ENCODE data around the gene ZNF75A. TPM values are rescaled to one million over a fixed set of nuclear protein-coding genes. Genes with fewer than 3 reads are reported as not detected.

Gene ZNF75A
- total and polyA plus RNA-seq, 9 of the 15 experiments (the other 6 are each of a cell fraction or from before 2014, with no cell fraction given): 7.2 to 24.5 (median 17.1) TPM

- TF ChIP-seq, protein P1, sequence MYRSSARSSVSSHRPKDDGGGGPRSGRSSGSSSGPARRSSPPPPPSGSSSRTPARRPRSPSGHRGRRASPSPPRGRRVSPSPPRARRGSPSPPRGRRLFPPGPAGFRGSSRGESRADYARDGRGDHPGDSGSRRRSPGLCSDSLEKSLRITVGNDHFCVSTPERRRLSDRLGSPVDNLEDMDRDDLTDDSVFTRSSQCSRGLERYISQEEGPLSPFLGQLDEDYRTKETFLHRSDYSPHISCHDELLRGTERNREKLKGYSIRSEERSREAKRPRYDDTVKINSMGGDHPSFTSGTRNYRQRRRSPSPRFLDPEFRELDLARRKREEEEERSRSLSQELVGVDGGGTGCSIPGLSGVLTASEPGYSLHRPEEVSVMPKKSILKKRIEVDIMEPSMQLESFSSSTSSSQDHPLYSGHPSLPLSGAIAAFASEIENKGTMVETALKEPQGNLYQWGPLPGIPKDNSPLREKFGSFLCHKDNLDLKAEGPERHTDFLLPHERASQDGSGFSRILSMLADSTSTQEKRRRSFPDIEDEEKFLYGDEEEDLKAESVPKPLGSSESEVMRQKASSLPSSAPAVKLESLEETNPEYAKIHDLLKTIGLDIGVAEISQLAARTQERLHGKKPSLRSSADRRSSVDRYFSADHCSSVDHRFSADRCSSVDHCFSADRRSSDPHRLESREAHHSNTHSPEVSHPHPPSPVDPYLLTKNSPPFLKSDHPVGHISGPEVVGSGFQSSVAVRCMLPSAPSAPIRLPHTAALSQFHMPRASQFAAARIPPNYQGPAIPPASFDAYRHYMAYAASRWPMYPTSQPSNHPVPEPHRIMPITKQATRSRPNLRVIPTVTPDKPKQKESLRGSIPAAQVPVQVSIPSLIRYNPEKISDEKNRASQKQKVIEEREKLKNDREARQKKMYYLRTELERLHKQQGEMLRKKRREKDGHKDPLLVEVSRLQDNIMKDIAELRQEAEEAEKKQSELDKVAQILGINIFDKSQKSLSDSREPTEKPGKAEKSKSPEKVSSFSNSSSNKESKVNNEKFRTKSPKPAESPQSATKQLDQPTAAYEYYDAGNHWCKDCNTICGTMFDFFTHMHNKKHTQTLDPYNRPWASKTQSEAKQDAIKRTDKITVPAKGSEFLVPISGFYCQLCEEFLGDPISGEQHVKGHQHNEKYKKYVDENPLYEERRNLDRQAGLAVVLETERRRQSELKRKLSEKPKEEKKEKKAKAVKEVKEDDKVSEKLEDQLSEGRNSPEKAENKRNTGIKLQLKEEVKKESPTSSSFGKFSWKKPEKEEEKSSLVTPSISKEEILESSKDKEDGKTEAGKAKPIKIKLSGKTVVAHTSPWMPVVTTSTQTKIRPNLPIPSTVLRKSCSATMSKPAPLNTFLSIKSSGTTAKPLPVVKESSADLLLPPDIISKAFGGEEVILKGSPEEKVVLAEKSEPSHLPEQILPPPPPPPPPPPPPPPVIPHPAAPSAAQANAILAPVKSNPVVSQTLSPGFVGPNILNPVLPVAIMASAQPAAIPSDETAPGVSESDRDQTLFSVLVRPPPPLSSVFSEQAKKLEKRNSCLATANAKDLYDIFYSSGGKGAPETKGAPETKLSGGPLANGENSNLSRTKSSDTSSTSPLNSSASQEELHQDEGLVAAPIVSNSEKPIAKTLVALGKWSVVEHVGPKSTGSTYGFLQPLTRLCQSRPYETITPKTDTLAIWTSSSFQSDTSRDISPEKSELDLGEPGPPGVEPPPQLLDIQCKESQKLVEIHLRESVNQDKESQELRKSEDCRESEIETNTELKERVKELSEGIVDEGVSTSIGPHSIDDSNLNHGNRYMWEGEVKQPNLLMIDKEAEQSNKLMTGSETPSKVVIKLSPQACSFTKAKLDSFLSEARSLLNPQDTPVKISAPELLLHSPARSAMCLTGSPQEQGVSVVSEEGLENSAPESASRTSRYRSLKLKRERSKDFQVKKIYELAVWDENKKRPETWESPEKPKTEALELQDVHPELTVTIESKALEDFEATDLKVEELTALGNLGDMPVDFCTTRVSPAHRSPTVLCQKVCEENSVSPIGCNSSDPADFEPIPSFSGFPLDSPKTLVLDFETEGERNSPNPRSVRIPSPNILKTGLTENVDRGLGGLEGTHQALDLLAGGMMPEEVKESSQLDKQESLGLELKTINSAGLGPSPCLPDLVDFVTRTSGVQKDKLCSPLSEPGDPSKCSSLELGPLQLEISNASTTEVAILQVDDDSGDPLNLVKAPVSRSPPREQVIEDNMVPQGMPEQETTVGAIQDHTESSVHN (IDR thresholded peaks at IDR 0.05; ENCODE audit: borderline replicate concordance in 1 of 2, low read depth in 1 of 2): peak; percentile 42 to 80; a peak in 1 of 4 replicates
- TF ChIP-seq TBL1XR1 (IDR thresholded peaks at IDR 0.05; ENCODE audit: low read length in 2 of 2) (peak in 1 of 2 experiments; percentile 97; a peak in 2 of 4 replicates), MAFK (IDR thresholded peaks at IDR 0.05; ENCODE audit: low read length) (no peak), SRF (CRISPR knock-in tag; IDR thresholded peaks at IDR 0.05) (0 out of 4 replicates have a peak, but pooled peaks of 1 of the 2 experiments have one; percentile 48), HNRNPUL1 (IDR thresholded peaks at IDR 0.05; ENCODE audit: low read length) (no peak), CBX3 (IDR thresholded peaks at IDR 0.05; ENCODE audit: borderline replicate concordance in 1 of 2, low read length in 2 of 2) (0 out of 3 replicates have a peak, but pooled peaks of 1 of the 2 experiments have one; percentile 55), ZNF217 (CRISPR knock-in tag; IDR thresholded peaks at IDR 0.05) (no peak), JUN (IDR thresholded peaks at IDR 0.05; ENCODE audit: borderline replicate concordance, low read depth, low read length) (peak; percentile 18; the same call in 1 of the 2 replicates), JUN (CRISPR knock-in tag; IDR thresholded peaks at IDR 0.05; ENCODE audit: borderline replicate concordance) (no peak), ETV1 (tag; conservative IDR thresholded peaks at IDR 0.05; ENCODE audit: low read depth) (peak; percentile 73), NR2C2 (CRISPR knock-in tag; IDR thresholded peaks at IDR 0.05) (no peak), NR2C2 (tag; IDR thresholded peaks at IDR 0.05) (peak; percentile 48; the same call in 1 of the 2 replicates), CC2D1A (IDR thresholded peaks at IDR 0.05) (peak; percentile 64; the same call in 1 of the 2 replicates), MNT (conservative IDR thresholded peaks at IDR 0.05) (peak in 1 of 2 experiments; percentile 55; a peak in 2 of 4 replicates), ZNF766 (CRISPR knock-in tag; conservative IDR thresholded peaks at IDR 0.05) (0 out of 2 replicates have a peak, but pooled peaks have one; percentile 57)
- TF ChIP-seq, protein P2, sequence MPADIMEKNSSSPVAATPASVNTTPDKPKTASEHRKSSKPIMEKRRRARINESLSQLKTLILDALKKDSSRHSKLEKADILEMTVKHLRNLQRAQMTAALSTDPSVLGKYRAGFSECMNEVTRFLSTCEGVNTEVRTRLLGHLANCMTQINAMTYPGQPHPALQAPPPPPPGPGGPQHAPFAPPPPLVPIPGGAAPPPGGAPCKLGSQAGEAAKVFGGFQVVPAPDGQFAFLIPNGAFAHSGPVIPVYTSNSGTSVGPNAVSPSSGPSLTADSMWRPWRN (IDR thresholded peaks at IDR 0.05; ENCODE audit: low read depth): peak; percentile 97
These were observed 43.4 kb downstream of the ZNF75A start (continued) for GRCh38 chr16:3348547-3349167.
